ENCODE data around the gene HEXIM1.

The HEXIM1 gene

GRCh38 chr17:45147581-45148182 lies 593 bp upstream of the HEXIM1 start:
- DNase-seq: peak; percentile 94

GRCh38 chr17:45149037-45149668 lies 878 bp downstream of the HEXIM1 start:
- DNase-seq: peak; percentile 62

GRCh38 chr17:45149669-45150664 lies 1.7 kb downstream of the HEXIM1 start:
- DNase-seq: peak; percentile 17

GRCh38 chr17:45150911-45151809 lies 2.9 kb downstream of the HEXIM1 start:
- peak; percentile 13 for DNase-seq

- no peak for DNase-seq
Measured at GRCh38 chr17:45155029-45155428, 6.8 kb downstream of the HEXIM1 start.

- no peak for DNase-seq
Measured at GRCh38 chr17:45155483-45155882, 7.2 kb downstream of the HEXIM1 start.

- no peak for DNase-seq
Measured at GRCh38 chr17:45156242-45156641, 8.0 kb downstream of the HEXIM1 start.

GRCh38 chr17:45160447-45161287 lies 12.4 kb downstream of the HEXIM1 start:
- peak; percentile 71 for DNase-seq

GRCh38 chr17:45161288-45162024 lies 13.2 kb downstream of the HEXIM1 start, which contains the start of gene HEXIM2:
HEXIM2 (plus strand) TSS chr17:45161875; CDS start chr17:45162794, 919 bp downstream.
- peak; percentile 99 for DNase-seq

- DNase-seq: no peak
Measured at GRCh38 chr17:45162025-45162687, 13.9 kb downstream of the HEXIM1 start.

- no peak for DNase-seq
Measured at GRCh38 chr17:45164734-45165269, 16.5 kb downstream of the HEXIM1 start.

GRCh38 chr17:45168991-45169752 lies 20.9 kb downstream of the HEXIM1 start:
- DNase-seq: no peak

- no peak for DNase-seq
Measured at GRCh38 chr17:45170280-45170930, 22.1 kb downstream of the HEXIM1 start.

- no peak for DNase-seq
Measured at GRCh38 chr17:45170931-45171337, 22.7 kb downstream of the HEXIM1 start.

- DNase-seq: no peak
Measured at GRCh38 chr17:45171338-45172231, 23.3 kb downstream of the HEXIM1 start.

GRCh38 chr17:45172232-45172540 lies 23.9 kb downstream of the HEXIM1 start:
- DNase-seq: no peak

GRCh38 chr17:45172541-45173286 lies 24.4 kb downstream of the HEXIM1 start:
- DNase-seq: no peak
